ENCODE results near the gene FBXL14.

The FBXL14 gene

DNA sequence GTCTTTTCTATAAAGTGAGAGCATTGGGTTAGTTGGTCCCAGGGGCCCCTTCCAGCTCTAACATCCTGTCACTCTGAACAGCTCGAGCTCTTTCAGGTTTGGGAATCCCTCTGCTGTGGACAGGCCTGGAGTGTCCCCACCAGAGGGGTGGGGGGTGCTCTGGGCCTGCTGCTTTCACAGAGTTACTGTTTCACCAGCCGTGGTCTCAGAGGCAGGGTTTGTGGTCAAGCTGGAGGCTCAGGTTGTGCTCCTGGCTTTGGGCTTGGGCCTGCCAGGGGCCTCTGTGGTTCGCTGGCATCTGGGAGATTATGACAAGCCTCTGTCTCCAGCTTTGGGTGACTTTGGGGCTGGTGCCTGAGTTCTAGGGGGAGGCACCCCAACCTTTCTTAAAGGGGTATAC is 59.6 kb downstream of the FBXL14 start:
- TF ChIP-seq, protein P1, sequence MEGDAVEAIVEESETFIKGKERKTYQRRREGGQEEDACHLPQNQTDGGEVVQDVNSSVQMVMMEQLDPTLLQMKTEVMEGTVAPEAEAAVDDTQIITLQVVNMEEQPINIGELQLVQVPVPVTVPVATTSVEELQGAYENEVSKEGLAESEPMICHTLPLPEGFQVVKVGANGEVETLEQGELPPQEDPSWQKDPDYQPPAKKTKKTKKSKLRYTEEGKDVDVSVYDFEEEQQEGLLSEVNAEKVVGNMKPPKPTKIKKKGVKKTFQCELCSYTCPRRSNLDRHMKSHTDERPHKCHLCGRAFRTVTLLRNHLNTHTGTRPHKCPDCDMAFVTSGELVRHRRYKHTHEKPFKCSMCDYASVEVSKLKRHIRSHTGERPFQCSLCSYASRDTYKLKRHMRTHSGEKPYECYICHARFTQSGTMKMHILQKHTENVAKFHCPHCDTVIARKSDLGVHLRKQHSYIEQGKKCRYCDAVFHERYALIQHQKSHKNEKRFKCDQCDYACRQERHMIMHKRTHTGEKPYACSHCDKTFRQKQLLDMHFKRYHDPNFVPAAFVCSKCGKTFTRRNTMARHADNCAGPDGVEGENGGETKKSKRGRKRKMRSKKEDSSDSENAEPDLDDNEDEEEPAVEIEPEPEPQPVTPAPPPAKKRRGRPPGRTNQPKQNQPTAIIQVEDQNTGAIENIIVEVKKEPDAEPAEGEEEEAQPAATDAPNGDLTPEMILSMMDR (IDR thresholded peaks at IDR 0.05; ENCODE audit: extremely low read depth, missing control alignments), result no peak
- DNase-seq (ENCODE audit: low spot score), result peak; percentile 34

DNA sequence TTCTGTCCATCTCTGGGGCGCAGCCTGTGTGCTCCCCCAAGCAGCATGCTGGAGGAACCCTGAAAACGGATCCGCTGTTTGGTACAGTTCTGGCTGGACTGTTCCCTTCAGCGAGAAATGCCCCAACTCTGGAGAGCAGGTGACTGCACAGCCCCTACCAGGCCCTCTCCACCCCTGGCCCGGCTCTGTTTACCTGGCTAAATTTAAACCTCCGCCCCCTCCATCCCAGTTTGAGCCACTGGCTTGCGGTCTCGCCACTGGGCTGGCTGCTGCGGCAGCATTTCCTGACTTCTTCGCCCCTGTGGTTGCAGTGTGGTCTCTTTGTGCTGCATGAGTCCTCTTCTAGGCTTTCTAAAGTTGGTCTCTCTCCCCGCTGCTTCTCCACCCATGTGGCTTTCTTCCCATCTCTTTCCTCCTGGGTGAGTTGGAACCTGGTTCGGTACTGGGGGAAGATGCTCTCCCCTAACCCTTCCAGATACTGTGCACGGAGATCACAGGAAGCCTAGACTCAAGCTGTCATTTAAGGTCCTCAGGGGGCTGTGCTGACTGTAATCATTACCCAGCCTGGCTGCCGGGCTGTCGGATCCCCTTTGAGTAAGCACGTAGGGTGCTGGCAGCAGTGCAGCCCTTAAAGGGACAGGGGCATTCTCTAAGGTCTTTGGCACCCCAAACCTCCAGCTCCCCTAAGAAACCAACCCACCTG is 60.6 kb downstream of the FBXL14 start:
- DNase-seq (ENCODE audit: low spot score), result peak; percentile 74
- TF ChIP-seq, protein P1 (IDR thresholded peaks at IDR 0.05; ENCODE audit: extremely low read depth, missing control alignments), result no peak

DNA sequence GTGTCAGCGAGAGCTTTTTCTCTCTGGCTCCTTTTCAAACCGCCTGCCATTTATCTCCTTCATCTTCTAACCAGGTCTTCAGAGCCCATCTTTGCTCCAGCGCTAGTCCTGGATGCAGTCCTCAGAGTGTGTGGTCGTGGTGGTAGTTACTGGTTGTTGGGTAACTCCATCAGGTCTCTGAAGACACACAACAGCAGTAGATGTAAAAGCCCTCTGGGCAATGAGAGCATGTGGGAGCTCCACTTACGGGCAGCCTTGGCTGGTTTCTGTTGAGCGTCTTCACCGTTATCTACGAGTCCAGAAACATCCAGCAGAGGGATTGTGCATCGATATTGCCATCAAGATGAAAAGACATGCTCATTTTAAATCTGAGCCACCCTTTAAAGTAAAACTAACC is 61.2 kb downstream of the FBXL14 start:
- peak; percentile 64 for DNase-seq (ENCODE audit: low spot score)
- TF ChIP-seq, protein P1 (IDR thresholded peaks at IDR 0.05; ENCODE audit: extremely low read depth, missing control alignments), result no peak

DNA sequence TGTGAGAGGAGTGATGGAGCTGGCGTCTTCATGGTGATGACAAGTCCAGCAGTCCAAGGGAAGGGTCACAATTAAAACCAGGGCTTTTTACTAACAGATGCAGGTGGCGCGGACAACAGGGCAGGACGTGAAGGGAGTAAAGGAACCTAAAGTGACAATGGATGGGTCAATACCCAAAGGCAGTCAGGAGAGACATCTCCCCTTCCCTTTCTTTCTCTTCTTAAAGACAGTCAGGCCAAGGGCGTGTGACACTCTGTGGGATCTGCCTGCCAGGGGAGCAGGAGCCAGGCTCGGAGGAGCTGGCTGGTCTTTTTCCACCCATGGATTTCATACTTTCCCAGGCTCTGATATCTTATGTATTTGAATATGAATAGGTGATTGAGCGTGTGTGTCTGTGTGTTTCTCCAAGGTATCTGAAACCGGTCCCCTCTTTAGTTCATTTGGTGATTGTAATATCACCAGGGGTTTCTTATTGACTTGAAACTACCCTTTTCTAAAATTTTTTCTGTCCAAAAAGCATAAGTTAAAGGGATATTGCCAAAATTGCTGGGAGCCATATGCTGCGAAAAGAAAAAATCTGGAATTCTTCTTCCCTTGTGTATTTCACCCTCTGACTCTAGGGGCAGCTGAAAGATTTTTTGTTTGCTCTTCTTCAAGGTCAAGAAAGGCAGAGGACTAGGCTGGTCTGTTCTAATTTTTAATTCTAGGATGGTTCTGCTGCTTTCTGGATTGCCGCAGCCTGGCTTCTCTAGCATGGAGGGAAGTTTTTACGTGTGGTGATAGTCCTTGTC is 61.8 kb downstream of the FBXL14 start:
- no peak for DNase-seq (ENCODE audit: low spot score)
- TF ChIP-seq, protein P1 (IDR thresholded peaks at IDR 0.05; ENCODE audit: extremely low read depth, missing control alignments), result no peak

DNA sequence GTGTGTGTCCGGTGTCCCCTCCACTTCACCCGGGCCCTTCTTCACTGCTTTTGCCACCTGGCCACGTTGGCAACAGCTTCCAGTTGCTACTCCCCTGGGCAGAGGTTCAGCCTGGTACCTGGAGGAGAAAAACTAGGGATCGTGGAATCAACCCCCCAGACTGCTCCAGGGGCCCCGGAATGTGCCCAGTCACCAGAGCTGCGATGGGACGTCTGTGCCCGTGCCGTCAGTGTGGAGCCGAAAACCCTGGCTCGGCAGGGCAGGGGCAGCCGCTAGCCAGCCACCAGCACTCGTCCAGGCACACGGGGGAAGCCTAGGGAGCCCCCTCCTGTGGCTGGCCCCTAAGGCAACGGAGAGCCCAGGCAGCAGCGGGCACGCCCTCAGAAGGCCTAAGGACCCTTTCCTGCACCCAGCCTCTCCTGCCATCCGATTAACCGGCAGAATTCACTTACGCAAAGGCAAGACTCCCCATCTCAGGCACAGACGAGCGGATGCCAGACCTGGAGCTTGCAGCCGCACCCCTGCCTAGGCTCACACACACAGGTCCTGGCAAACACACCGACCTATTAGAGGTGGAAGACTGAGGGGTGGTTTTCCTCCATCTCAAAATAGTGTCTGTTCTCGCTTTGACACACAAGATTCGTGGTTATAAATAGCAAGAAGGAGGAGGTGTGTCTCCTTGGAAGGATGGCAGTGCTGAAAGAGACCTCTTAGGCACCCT is 62.6 kb downstream of the FBXL14 start:
- TF ChIP-seq, protein P1 (IDR thresholded peaks at IDR 0.05; ENCODE audit: extremely low read depth, missing control alignments), result no peak
- peak; percentile 64 for DNase-seq (ENCODE audit: low spot score)

DNA sequence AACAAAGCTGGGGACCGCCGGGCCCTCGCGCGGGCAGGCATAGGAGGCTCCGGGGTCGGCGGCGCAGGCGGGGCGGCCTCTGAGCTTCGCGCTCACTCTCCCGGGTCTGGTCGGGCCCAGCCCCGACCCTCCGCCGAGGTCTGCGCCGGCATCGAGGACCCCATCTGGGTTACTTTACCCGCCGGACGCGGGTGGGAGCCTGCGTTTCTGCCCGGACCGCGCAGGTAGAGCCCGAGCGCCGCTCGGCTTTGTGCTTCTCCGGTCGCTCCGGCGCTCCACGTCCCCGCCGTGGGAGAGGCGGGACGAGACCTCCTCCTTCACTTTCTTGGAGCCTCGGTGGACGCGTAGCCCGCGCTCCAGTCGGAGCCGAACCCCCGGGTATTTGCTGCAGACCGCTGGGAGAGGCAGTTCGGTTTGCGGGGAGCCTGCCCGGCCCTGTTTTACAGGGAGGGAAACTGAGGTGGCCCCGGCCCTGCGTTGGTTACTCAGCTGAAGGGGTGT is 63.2 kb downstream of the FBXL14 start:
- TF ChIP-seq, protein P1 (IDR thresholded peaks at IDR 0.05; ENCODE audit: extremely low read depth, missing control alignments), result no peak
- peak; percentile 59 for DNase-seq (ENCODE audit: low spot score)

Measured in GM20000 (cell line).